ENCODE measurements around the gene KSR1.

DNA sequence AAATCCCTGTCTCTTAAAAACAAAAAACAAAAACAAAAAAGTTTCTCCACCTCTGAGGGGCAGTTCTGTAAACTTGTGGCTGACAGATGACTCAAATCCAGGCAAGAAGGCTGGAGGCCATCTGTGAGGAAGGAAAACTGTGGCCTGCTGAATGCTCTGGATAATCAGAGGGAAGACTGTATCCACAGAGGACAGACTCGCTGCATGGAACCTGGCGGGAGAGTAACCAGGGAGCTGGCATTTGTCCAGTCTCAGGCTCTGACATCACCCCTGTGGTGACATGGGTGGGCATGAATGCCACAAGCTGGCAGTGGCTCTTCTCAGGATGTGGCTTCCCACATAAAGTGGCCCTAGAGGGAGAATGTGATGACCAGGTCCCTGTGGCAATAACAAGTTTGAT, 2.8 kb upstream of the KSR1 start:
- TF ChIP-seq, protein P1, sequence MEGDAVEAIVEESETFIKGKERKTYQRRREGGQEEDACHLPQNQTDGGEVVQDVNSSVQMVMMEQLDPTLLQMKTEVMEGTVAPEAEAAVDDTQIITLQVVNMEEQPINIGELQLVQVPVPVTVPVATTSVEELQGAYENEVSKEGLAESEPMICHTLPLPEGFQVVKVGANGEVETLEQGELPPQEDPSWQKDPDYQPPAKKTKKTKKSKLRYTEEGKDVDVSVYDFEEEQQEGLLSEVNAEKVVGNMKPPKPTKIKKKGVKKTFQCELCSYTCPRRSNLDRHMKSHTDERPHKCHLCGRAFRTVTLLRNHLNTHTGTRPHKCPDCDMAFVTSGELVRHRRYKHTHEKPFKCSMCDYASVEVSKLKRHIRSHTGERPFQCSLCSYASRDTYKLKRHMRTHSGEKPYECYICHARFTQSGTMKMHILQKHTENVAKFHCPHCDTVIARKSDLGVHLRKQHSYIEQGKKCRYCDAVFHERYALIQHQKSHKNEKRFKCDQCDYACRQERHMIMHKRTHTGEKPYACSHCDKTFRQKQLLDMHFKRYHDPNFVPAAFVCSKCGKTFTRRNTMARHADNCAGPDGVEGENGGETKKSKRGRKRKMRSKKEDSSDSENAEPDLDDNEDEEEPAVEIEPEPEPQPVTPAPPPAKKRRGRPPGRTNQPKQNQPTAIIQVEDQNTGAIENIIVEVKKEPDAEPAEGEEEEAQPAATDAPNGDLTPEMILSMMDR (IDR thresholded peaks at IDR 0.05): no peak
- TF ChIP-seq POLR2A (IDR thresholded peaks at IDR 0.05): no peak

All from testis (tissue), 2 donors.